ENCODE data around the gene SLC37A2.

DNA sequence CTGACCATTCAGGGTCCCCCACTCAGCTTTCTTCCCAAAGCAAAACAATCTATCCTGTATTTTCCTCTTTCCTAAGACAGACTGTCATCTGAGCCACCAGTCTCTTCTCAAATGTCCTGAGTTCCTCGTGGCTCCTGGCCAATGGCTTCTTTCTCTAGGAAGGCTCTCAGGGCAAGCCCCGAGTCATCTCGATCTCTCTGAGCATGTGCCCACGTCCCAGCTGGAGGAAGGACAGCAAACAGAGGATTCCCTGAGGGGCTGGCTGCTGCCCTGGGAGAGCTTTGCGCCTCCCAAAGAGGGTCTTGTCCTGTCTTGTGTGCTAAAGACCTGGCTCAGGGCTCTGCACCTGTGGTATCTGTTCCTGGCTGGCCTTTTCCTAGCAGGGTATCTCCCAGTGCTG lies 8.3 kb downstream of the SLC37A2 start:
- TF ChIP-seq POLR2A (IDR thresholded peaks at IDR 0.05) (no peak), POLR2AphosphoS5 (IDR thresholded peaks at IDR 0.05) (no peak), EP300 (IDR thresholded peaks at IDR 0.05) (no peak)
- TF ChIP-seq, protein P1, sequence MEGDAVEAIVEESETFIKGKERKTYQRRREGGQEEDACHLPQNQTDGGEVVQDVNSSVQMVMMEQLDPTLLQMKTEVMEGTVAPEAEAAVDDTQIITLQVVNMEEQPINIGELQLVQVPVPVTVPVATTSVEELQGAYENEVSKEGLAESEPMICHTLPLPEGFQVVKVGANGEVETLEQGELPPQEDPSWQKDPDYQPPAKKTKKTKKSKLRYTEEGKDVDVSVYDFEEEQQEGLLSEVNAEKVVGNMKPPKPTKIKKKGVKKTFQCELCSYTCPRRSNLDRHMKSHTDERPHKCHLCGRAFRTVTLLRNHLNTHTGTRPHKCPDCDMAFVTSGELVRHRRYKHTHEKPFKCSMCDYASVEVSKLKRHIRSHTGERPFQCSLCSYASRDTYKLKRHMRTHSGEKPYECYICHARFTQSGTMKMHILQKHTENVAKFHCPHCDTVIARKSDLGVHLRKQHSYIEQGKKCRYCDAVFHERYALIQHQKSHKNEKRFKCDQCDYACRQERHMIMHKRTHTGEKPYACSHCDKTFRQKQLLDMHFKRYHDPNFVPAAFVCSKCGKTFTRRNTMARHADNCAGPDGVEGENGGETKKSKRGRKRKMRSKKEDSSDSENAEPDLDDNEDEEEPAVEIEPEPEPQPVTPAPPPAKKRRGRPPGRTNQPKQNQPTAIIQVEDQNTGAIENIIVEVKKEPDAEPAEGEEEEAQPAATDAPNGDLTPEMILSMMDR (IDR thresholded peaks at IDR 0.05), result no peak
